Endothelial cell of umbilical vein (primary cell): ENCODE data around the gene MIGA1. TPM values are rescaled to one million over a fixed set of nuclear protein-coding genes. Genes with fewer than 3 reads are reported as not detected.

ENCODE experiments used
- BruUV-seq: library from RNA; stranded (reverse); fragments of 400-500 nt; replicated peaks from 2 replicates; lab custom pipeline; 2021; lab: Mats Ljungman, UMichigan
- CTCF ChIA-PET: fragments of 300-600, 350-600 bp; sonication (Branson Sonifier 250); formaldehyde crosslinking; loops from one replicate; lab custom pipeline; 2021; ENCODE audit warnings: antibody characterized with exemption, inconsistent platforms; lab: Charles Lee
- POLR2A ChIA-PET: fragments of 300-600, 350-600 bp; sonication (Branson Sonifier 250); formaldehyde crosslinking; loops from one replicate; lab custom pipeline; 2021; ENCODE audit warnings: antibody characterized with exemption, inconsistent platforms; lab: Charles Lee
- DNase-seq: peaks from one replicate; pipeline ENCODE4 v3.0.0-alpha.2; 2011; ENCODE audit warnings: low read depth, low spot score
- FAIRE-seq: peaks from 2 replicates; lab custom pipeline; 2011; peaks lifted over from hg19 to GRCh38; lab: Jason Lieb, UNC
- H2AFZ ChIP-seq: 2 replicates; pipeline ENCODE4 v1.6.0; 2012; ENCODE audit warnings: low read depth, low read length, control low read depth, inconsistent platforms
- H3K27ac ChIP-seq: 2 replicates; pipeline ENCODE4 v1.5.1; 2011; ENCODE audit warnings: low read depth, mild to moderate bottlenecking, control low read depth, low read length, moderate library complexity; ENCODE audit not compliant: insufficient read depth
- H3K27me3 ChIP-seq, 2 experiments: 2 replicates each; pipeline versions ENCODE4 v1.6.0 to v1.6.1; 2011; ENCODE audit warnings: low read length in 2 of 2, mixed read lengths in 1 of 2; ENCODE audit not compliant: control insufficient read depth in 2 of 2, insufficient read depth in 2 of 2
- H3K36me3 ChIP-seq, 2 experiments: 2 replicates in 1 of 2; 3 replicates in 1 of 2; pipeline ENCODE4 v1.5.1; 2011; ENCODE audit warnings: low read length in 2 of 2, mild to moderate bottlenecking in 1 of 2, moderate library complexity in 1 of 2; ENCODE audit not compliant: control insufficient read depth in 2 of 2, insufficient read depth in 2 of 2; ENCODE audit errors: extremely low read depth in 1 of 2
- H3K4me1 ChIP-seq: 3 replicates; pipeline ENCODE4 v1.5.1; 2011; ENCODE audit warnings: mild to moderate bottlenecking, low read length; ENCODE audit not compliant: control insufficient read depth, insufficient read depth; ENCODE audit errors: extremely low read depth
- H3K4me2 ChIP-seq: 2 replicates; pipeline ENCODE4 v1.6.1; 2011; ENCODE audit warnings: low read length, control low read depth, mixed read lengths; ENCODE audit not compliant: insufficient read depth
- H3K4me3 ChIP-seq, 3 experiments: fragments of 200-600 bp in 1 of 3; sonication (generic), shearing (Covaris generic) in 1 of 3; replicated peaks in 1 of 3; 2 replicates each; pipeline ENCODE4 v1.5.1; 2011 to 2016; ENCODE audit warnings: control low read depth in 3 of 3, low read length in 3 of 3, mild to moderate bottlenecking in 2 of 3, inconsistent platforms in 1 of 3, low read depth in 1 of 3, moderate library complexity in 1 of 3; ENCODE audit not compliant: insufficient read depth in 1 of 3
- H3K79me2 ChIP-seq: 2 replicates; pipeline ENCODE4 v1.6.0; 2012; ENCODE audit warnings: low read length, inconsistent platforms; ENCODE audit not compliant: control insufficient read depth, insufficient read depth
- H3K9ac ChIP-seq: replicated peaks from 2 replicates; pipeline ENCODE3; 2011; ENCODE audit warnings: low read length, control low read depth; ENCODE audit not compliant: insufficient read depth; ENCODE audit errors: extremely low read depth
- H3K9me1 ChIP-seq: replicated peaks from 3 replicates; pipeline ENCODE4 v1.6.0; 2011; ENCODE audit warnings: mild to moderate bottlenecking, low read length; ENCODE audit not compliant: control insufficient read depth, insufficient read depth; ENCODE audit errors: extremely low read depth
- H3K9me3 ChIP-seq: replicated peaks from 2 replicates; pipeline ENCODE4 v1.5.1; 2012; ENCODE audit warnings: low read length, inconsistent platforms; ENCODE audit not compliant: control insufficient read depth, insufficient read depth
- H4K20me1 ChIP-seq: replicated peaks from 2 replicates; pipeline ENCODE3; 2011; ENCODE audit warnings: mild to moderate bottlenecking, low read length; ENCODE audit not compliant: control insufficient read depth, insufficient read depth; ENCODE audit errors: extremely low read depth
- CTCF ChIP-seq, 2 donors: IDR thresholded peaks; 1 replicate in 1 of 2; 2 replicates in 1 of 2; pipeline ENCODE4 v1.5.1; 2011; ENCODE audit warnings: low read length in 2 of 2, mild to moderate bottlenecking in 2 of 2, moderate library complexity in 2 of 2, control low read depth in 1 of 2, inconsistent platforms in 1 of 2, low read depth in 1 of 2; ENCODE audit not compliant: insufficient read depth in 1 of 2; ENCODE audit errors: extremely low read depth in 1 of 2
- EZH2 ChIP-seq: IDR thresholded peaks from 2 replicates; pipeline ENCODE4 v1.6.1; 2012; ENCODE audit warnings: borderline replicate concordance, low read depth, mild to moderate bottlenecking, moderate library complexity, low read length, inconsistent platforms; ENCODE audit not compliant: severe bottlenecking
- FOS ChIP-seq: IDR thresholded peaks from 2 replicates; pipeline ENCODE4 v1.6.1; 2011; ENCODE audit warnings: mild to moderate bottlenecking, low read length, moderate library complexity, borderline replicate concordance; ENCODE audit not compliant: insufficient read depth
- GATA2 ChIP-seq: IDR thresholded peaks from 2 replicates; pipeline ENCODE4 v1.7.0; 2011; ENCODE audit warnings: low read depth, mild to moderate bottlenecking, moderate library complexity, mixed read lengths, low read length; ENCODE audit not compliant: insufficient read length, insufficient read depth
- POLR2A ChIP-seq: IDR thresholded peaks from 2 replicates; pipeline ENCODE4 v1.6.1; 2012; ENCODE audit warnings: low read depth, mild to moderate bottlenecking, control low read depth, low read length
- POLR2AphosphoS5 ChIP-seq: IDR thresholded peaks from 2 replicates; pipeline ENCODE4 v1.6.1; 2012; ENCODE audit warnings: low read depth, mild to moderate bottlenecking, control low read depth, low read length, moderate library complexity; ENCODE audit not compliant: insufficient read depth
- dilution Hi-C: fragments of 300-500 bp; cut with MboI; formaldehyde crosslinking; loops from one replicate; pipeline ENCODE4 v1.15.0; 2019; ENCODE audit warnings: low sequenced_read_pairs; ENCODE audit not compliant: extremely low pct_ligation_motif_present
- intact Hi-C: fragments of 100-400 bp; cut with micrococcal nuclease; formaldehyde crosslinking; loops from one replicate; pipeline ENCODE4 v1.10.0; 2022
- polyA plus RNA-seq, 4 experiments: library from polyadenylated mRNA; depleted of rRNA in 3 of 4; stranded (reverse) in 3 of 4; unstranded in 1 of 4; fragments of >200 nt; gene quantifications; 2 replicates each; pipeline versions ENCODE4 v1.2.1 to v1.2.3, GENCODE V29; 2011 to 2012; ENCODE audit warnings: missing spikeins in 1 of 4
- total RNA-seq: library from RNA; stranded (reverse); gene quantifications from 2 replicates; pipeline ENCODE4 v1.2.3, GENCODE V29; 2021

Gene MIGA1
- total and polyA plus RNA-seq, 2 donors (not counting 3 experiments of a cell fraction or from before 2014, with no cell fraction given), result 2.8 to 14.6 TPM

- dilution Hi-C loops, result no loop called here
- DNase-seq, result peak; percentile 72
- BruUV-seq, result no TSS peak
These were observed 55.4 kb downstream of the MIGA1 start for GRCh38 chr1:77834771-77835334.

More at GRCh38 chr1:77834771-77835334, 55.4 kb downstream of the MIGA1 start:
- no peaks in the 10 kb centered on the region for H3K9me1 ChIP-seq
- H3K27ac ChIP-seq, result peak overlapping the region; percentile 8
- peaks cover 2% of the 10 kb centered on the region for H3K79me2 ChIP-seq
- peaks cover 45% of the 10 kb centered on the region for H3K4me1 ChIP-seq
- FAIRE-seq, result no peak
- no peak for TF ChIP-seq POLR2A
- no peak for TF ChIP-seq CTCF (IDR thresholded peaks at IDR 0.05; ENCODE audit: extremely low read depth in 1 of 2, insufficient read depth in 1 of 2, low read depth in 1 of 2, low read length in 2 of 2)
- TF ChIP-seq GATA2, result no peak
- no peak for TF ChIP-seq EZH2
- no peak for TF ChIP-seq POLR2AphosphoS5
- no peak for TF ChIP-seq FOS
- intact Hi-C loops, result no loop called here
- no peaks in the 10 kb centered on the region for H3K9me3 ChIP-seq
- no peak overlapping the region for H3K4me2 ChIP-seq
- POLR2A ChIA-PET, result no interaction called here
- H3K36me3 ChIP-seq, result no peaks in the 10 kb centered on the region
- H3K9ac ChIP-seq, result no peak overlapping the region
- H2AFZ ChIP-seq, result no peak overlapping the region
- no peak overlapping the region for H3K4me3 ChIP-seq
- H3K27me3 ChIP-seq, result no peaks in the 10 kb centered on the region
- H4K20me1 ChIP-seq, result no peaks in the 10 kb centered on the region
- CTCF ChIA-PET, result interaction anchor here (0.6 to 1.2 kb wide), 2 partner anchors 17 to 65 kb away, joined by 3 to 6 read pairs; no protein-coding TSS in a partner anchor
